Measurements from ENCODE around the gene TGIF1.

TGIF1 gene

GRCh38 chr18:3482258-3482657 is 32.3 kb downstream of the TGIF1 start:
- DNase-seq (ENCODE audit: low read depth, low spot score) = no peak

GRCh38 chr18:3485153-3486149 is 35.5 kb downstream of the TGIF1 start:
- no peak for DNase-seq (ENCODE audit: low read depth, low spot score)

GRCh38 chr18:3486512-3486911 is 36.5 kb downstream of the TGIF1 start:
- DNase-seq (ENCODE audit: low read depth, low spot score) = no peak

GRCh38 chr18:3489462-3489861 is 39.5 kb downstream of the TGIF1 start:
- DNase-seq (ENCODE audit: low read depth, low spot score) = no peak

- no peak for DNase-seq (ENCODE audit: low read depth, low spot score)
Measured at GRCh38 chr18:3491981-3492555, 42.1 kb downstream of the TGIF1 start.

GRCh38 chr18:3492721-3493120 is 42.7 kb downstream of the TGIF1 start:
- no peak for DNase-seq (ENCODE audit: low read depth, low spot score)

GRCh38 chr18:3493501-3494244 is 43.7 kb downstream of the TGIF1 start:
- no peak for DNase-seq (ENCODE audit: low read depth, low spot score)

GRCh38 chr18:3494245-3494526 is 44.2 kb downstream of the TGIF1 start:
- no peak for DNase-seq (ENCODE audit: low read depth, low spot score)

- no peak for DNase-seq (ENCODE audit: low read depth, low spot score)
Measured at GRCh38 chr18:3494569-3494968, 44.6 kb downstream of the TGIF1 start.

GRCh38 chr18:3495691-3496430 is 45.9 kb downstream of the TGIF1 start:
- DNase-seq (ENCODE audit: low read depth, low spot score) = no peak

GRCh38 chr18:3498698-3499471 is 48.9 kb downstream of the TGIF1 start:
- no peak for DNase-seq (ENCODE audit: low read depth, low spot score)

GRCh38 chr18:3499501-3499900 is 49.5 kb downstream of the TGIF1 start:
- DNase-seq (ENCODE audit: low read depth, low spot score) = no peak

- DNase-seq (ENCODE audit: low read depth, low spot score) = no peak
Measured at GRCh38 chr18:3500016-3500415, 50.0 kb downstream of the TGIF1 start.

- no peak for DNase-seq (ENCODE audit: low read depth, low spot score)
Measured at GRCh38 chr18:3502650-3503049, 52.7 kb downstream of the TGIF1 start.

GRCh38 chr18:3504637-3505036 is 54.7 kb downstream of the TGIF1 start:
- DNase-seq (ENCODE audit: low read depth, low spot score) = no peak

GRCh38 chr18:3508576-3509549 is 58.9 kb downstream of the TGIF1 start:
- DNase-seq (ENCODE audit: low read depth, low spot score) = no peak
